Sigmoid colon (tissue), 4 donors: ENCODE results near the gene AKR1C2.

Experiments used
- EP300 ChIP-seq, 4 donors: sonication (generic); formaldehyde crosslinking; IDR thresholded peaks; one replicate each; pipeline ENCODE4 v1.6.1; 2017; ENCODE audit warnings: antibody characterized with exemption in 4 of 4
- POLR2A ChIP-seq, 2 donors: fragments of 450-650 bp; IDR thresholded peaks; one replicate each; pipeline ENCODE4 v1.6.1; 2016; ENCODE audit warnings: antibody characterized with exemption in 2 of 2, mild to moderate bottlenecking in 2 of 2, moderate library complexity in 2 of 2
- POLR2AphosphoS5 ChIP-seq, 4 donors: sonication (generic); formaldehyde crosslinking; IDR thresholded peaks; one replicate each; pipeline ENCODE4 v1.6.1; 2017; ENCODE audit warnings: antibody characterized with exemption in 4 of 4
- TF ChIP-seq, protein P1 (sequence below), 4 experiments: fragments of 450-650 bp in 3 of 4; fragments of 200-600 bp in 1 of 4; IDR thresholded peaks; one replicate each; pipeline ENCODE4 v1.5.1; 2016 to 2019; ENCODE audit warnings: antibody characterized with exemption in 4 of 4, mild to moderate bottlenecking in 3 of 4, moderate library complexity in 2 of 4

DNA sequence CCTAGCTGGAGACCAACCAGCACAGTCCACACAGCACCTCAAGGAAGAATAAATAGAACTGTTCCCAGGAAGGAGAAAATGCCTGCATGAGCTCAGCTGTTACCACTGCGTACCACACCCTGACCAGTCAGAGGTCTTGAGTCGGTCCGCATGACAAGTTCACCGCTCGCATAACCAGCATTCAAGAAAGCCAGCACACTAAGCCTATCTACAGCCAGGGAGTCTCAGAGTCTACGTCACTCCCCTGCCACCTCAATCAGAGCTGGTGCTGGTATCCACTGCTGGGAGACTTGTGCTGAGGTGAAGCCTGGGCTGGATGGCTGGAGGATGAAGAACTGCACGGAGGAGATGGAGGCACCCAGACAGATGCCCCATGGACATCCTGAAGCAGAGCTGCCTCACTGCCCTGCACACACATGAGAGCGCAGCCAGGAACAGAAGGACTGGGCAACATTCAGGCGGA is 20.9 kb downstream of the AKR1C2 start:
- TF ChIP-seq, protein P1, sequence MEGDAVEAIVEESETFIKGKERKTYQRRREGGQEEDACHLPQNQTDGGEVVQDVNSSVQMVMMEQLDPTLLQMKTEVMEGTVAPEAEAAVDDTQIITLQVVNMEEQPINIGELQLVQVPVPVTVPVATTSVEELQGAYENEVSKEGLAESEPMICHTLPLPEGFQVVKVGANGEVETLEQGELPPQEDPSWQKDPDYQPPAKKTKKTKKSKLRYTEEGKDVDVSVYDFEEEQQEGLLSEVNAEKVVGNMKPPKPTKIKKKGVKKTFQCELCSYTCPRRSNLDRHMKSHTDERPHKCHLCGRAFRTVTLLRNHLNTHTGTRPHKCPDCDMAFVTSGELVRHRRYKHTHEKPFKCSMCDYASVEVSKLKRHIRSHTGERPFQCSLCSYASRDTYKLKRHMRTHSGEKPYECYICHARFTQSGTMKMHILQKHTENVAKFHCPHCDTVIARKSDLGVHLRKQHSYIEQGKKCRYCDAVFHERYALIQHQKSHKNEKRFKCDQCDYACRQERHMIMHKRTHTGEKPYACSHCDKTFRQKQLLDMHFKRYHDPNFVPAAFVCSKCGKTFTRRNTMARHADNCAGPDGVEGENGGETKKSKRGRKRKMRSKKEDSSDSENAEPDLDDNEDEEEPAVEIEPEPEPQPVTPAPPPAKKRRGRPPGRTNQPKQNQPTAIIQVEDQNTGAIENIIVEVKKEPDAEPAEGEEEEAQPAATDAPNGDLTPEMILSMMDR (IDR thresholded peaks at IDR 0.05): no peak
- no peak for TF ChIP-seq POLR2A (IDR thresholded peaks at IDR 0.05)
- no peak for TF ChIP-seq POLR2AphosphoS5 (IDR thresholded peaks at IDR 0.05)
- no peak for TF ChIP-seq EP300 (IDR thresholded peaks at IDR 0.05)
